NCI-H1417 treated with DMSO at 0.1 percent for 48 hours (cell line): Measurements from ENCODE around the gene MAPK14.

Experiments
- DNase-seq: peaks from one replicate; lab custom pipeline; 2025; lab: John Stamatoyannopoulos, UW

The MAPK14 gene

GRCh38 chr6:36135053-36135731 is 107.6 kb downstream of the MAPK14 start:
- no peak for DNase-seq

- DNase-seq = no peak
Measured at GRCh38 chr6:36136034-36136433, 108.4 kb downstream of the MAPK14 start.

- no peak for DNase-seq
Measured at GRCh38 chr6:36136551-36136950, 108.9 kb downstream of the MAPK14 start.

GRCh38 chr6:36138667-36139066 is 111.1 kb downstream of the MAPK14 start:
- no peak for DNase-seq

GRCh38 chr6:36139431-36139830 is 111.8 kb downstream of the MAPK14 start:
- no peak for DNase-seq

GRCh38 chr6:36139991-36140710 is 112.5 kb downstream of the MAPK14 start:
- DNase-seq = no peak

GRCh38 chr6:36141091-36141490 is 113.5 kb downstream of the MAPK14 start:
- DNase-seq = no peak

GRCh38 chr6:36141961-36142360 is 114.4 kb downstream of the MAPK14 start:
- no peak for DNase-seq

GRCh38 chr6:36142971-36143838 is 115.6 kb downstream of the MAPK14 start:
- DNase-seq = no peak

GRCh38 chr6:36145495-36145894 is 117.9 kb downstream of the MAPK14 start:
- DNase-seq = no peak

- no peak for DNase-seq
Measured at GRCh38 chr6:36147294-36147693, 119.7 kb downstream of the MAPK14 start.

- no peak for DNase-seq
Measured at GRCh38 chr6:36149476-36149875, 121.9 kb downstream of the MAPK14 start.

GRCh38 chr6:36150283-36150682 is 122.7 kb downstream of the MAPK14 start:
- DNase-seq = no peak

GRCh38 chr6:36154286-36154685 is 126.7 kb downstream of the MAPK14 start:
- DNase-seq = no peak

GRCh38 chr6:36155662-36156061 is 128.1 kb downstream of the MAPK14 start:
- DNase-seq = no peak

GRCh38 chr6:36160147-36160760 is 132.6 kb downstream of the MAPK14 start:
- DNase-seq = no peak
